Activated CD8-positive, alpha-beta memory T cell treated with anti-CD3 and anti-CD28 coated beads for 36 hours (primary cell): ENCODE measurements around the gene CD180. TPM values are rescaled to one million over a fixed set of nuclear protein-coding genes. Genes with fewer than 3 reads are reported as not detected.

Experiments used
- CTCF ChIA-PET: fragments of 350-600 bp; sonication (Branson Sonifier 250); formaldehyde crosslinking; loops from one replicate; lab custom pipeline; 2021; ENCODE audit warnings: antibody characterized with exemption; lab: Charles Lee
- POLR2A ChIA-PET: fragments of 350-600 bp; sonication (Branson Sonifier 250); formaldehyde crosslinking; loops from one replicate; lab custom pipeline; 2021; ENCODE audit warnings: antibody characterized with exemption; lab: Charles Lee
- total RNA-seq, 2 experiments: library from RNA; stranded (reverse); gene quantifications; one replicate each; pipeline ENCODE4 v1.2.3, GENCODE V29; 2021

Gene CD180
- not detected for total RNA-seq

- CTCF ChIA-PET = no interaction called here
- POLR2A ChIA-PET = interaction anchor here (0.9 to 2.0 kb wide), 2 partner anchors 10 to 69 kb away, joined by 4 to 21 read pairs; no protein-coding TSS in a partner anchor
Observed at GRCh38 chr5:67196537-67197059, at the start of gene CD180. CD180 (minus strand) TSS chr5:67196799; CDS start chr5:67196641, 158 bp downstream.

- POLR2A ChIA-PET = no interaction called here
- CTCF ChIA-PET = interaction anchor here (0.7 to 1.8 kb wide), 6 partner anchors 11 to 1159 kb away, joined by 3 to 4 read pairs (median 3); no protein-coding TSS in a partner anchor
Observed at GRCh38 chr5:67246108-67246507, 49.5 kb upstream of the CD180 start.

- ChIA-PET POLR2A (no interaction called here), CTCF (interaction anchor here (0.7 to 1.3 kb wide), 5 partner anchors 11 to 1160 kb away, joined by 3 read pairs; no protein-coding TSS in a partner anchor)
Observed at GRCh38 chr5:67245259-67245846, 48.8 kb upstream of the CD180 start.

- CTCF ChIA-PET = no interaction called here
- POLR2A ChIA-PET = no interaction called here
Observed at GRCh38 chr5:67244345-67244793, 47.8 kb upstream of the CD180 start.

GRCh38 chr5:67243944-67244343, 47.3 kb upstream of the CD180 start:
- CTCF ChIA-PET = no interaction called here
- POLR2A ChIA-PET = no interaction called here

GRCh38 chr5:67243349-67243748, 46.8 kb upstream of the CD180 start:
- POLR2A ChIA-PET = no interaction called here
- CTCF ChIA-PET = no interaction called here

- ChIA-PET CTCF (no interaction called here), POLR2A (no interaction called here)
Observed at GRCh38 chr5:67241326-67241725, 44.7 kb upstream of the CD180 start.

GRCh38 chr5:67240846-67241245, 44.2 kb upstream of the CD180 start:
- ChIA-PET CTCF (no interaction called here), POLR2A (no interaction called here)

GRCh38 chr5:67240065-67240464, 43.5 kb upstream of the CD180 start:
- ChIA-PET CTCF (no interaction called here), POLR2A (no interaction called here)

GRCh38 chr5:67238191-67238590, 41.6 kb upstream of the CD180 start:
- ChIA-PET POLR2A (no interaction called here), CTCF (no interaction called here)

GRCh38 chr5:67235399-67236110, 39.0 kb upstream of the CD180 start:
- ChIA-PET CTCF (interaction anchor here (1.4 kb wide), 1 partner anchor 10 kb away, joined by 3 read pairs; no protein-coding TSS in a partner anchor), POLR2A (no interaction called here)

GRCh38 chr5:67234671-67235176, 38.1 kb upstream of the CD180 start:
- POLR2A ChIA-PET = no interaction called here
- CTCF ChIA-PET = interaction anchor here (1.4 kb wide), 1 partner anchor 11 kb away, joined by 3 read pairs; no protein-coding TSS in a partner anchor

- ChIA-PET CTCF (no interaction called here), POLR2A (no interaction called here)
Observed at GRCh38 chr5:67233075-67233474, 36.5 kb upstream of the CD180 start.

GRCh38 chr5:67223211-67223610, 26.6 kb upstream of the CD180 start:
- POLR2A ChIA-PET = no interaction called here

GRCh38 chr5:67222243-67223025, 25.8 kb upstream of the CD180 start:
- CTCF ChIA-PET = interaction anchor here (0.9 to 1.6 kb wide), 3 partner anchors 17 to 58 kb away, joined by 3 to 5 read pairs (median 4); no protein-coding TSS in a partner anchor
- POLR2A ChIA-PET = no interaction called here

More at GRCh38 chr5:67223211-67223610, 26.6 kb upstream of the CD180 start:
- CTCF ChIA-PET = interaction anchor here (0.9 kb wide), 1 partner anchor 24 kb away, joined by 4 read pairs; no protein-coding TSS in a partner anchor

- ChIA-PET CTCF (interaction anchor here (0.8 to 1.6 kb wide), 7 partner anchors 13 to 994 kb away, joined by 3 to 5 read pairs (median 3); partner anchors contain the start of gene PIK3R1), POLR2A (interaction anchor here (0.7 kb wide), 1 partner anchor 459 kb away, joined by 4 read pairs; no protein-coding TSS in a partner anchor)
Observed at GRCh38 chr5:67221487-67222242, 25.1 kb upstream of the CD180 start.

GRCh38 chr5:67216564-67216963, 20.0 kb upstream of the CD180 start:
- ChIA-PET POLR2A (no interaction called here), CTCF (interaction anchor here (1.4 kb wide), 1 partner anchor 50 kb away, joined by 3 read pairs; no protein-coding TSS in a partner anchor)
